Retinal pigment epithelial cell (primary cell): ENCODE measurements around the gene PIP4K2A.

Experiments
- DNase-seq: peaks from one replicate; pipeline ENCODE4 v3.0.0-alpha.2; 2010; ENCODE audit warnings: low read depth
- H3K4me3 ChIP-seq: 2 replicates; pipeline ENCODE4 v1.5.1; 2011; ENCODE audit warnings: mild to moderate bottlenecking, low read length, control low read depth, moderate library complexity
- CTCF ChIP-seq: conservative IDR thresholded peaks from 2 replicates; pipeline ENCODE4 v1.5.1; 2011; ENCODE audit warnings: low read depth, low read length, control low read depth, inconsistent platforms

Gene PIP4K2A

GRCh38 chr10:22659866-22660265 is 54.5 kb downstream of the PIP4K2A start:
- no peak for DNase-seq
- TF ChIP-seq CTCF = no peak
- no peak overlapping the region for H3K4me3 ChIP-seq

GRCh38 chr10:22658745-22659410 is 55.5 kb downstream of the PIP4K2A start:
- no peak overlapping the region for H3K4me3 ChIP-seq
- DNase-seq = no peak
- no peak for TF ChIP-seq CTCF

- no peak for DNase-seq
- no peak for TF ChIP-seq CTCF
- no peak overlapping the region for H3K4me3 ChIP-seq
Measured at GRCh38 chr10:22657566-22658225, 56.7 kb downstream of the PIP4K2A start.

- H3K4me3 ChIP-seq = no peak overlapping the region
- TF ChIP-seq CTCF = no peak
- no peak for DNase-seq
Measured at GRCh38 chr10:22657024-22657423, 57.4 kb downstream of the PIP4K2A start.

GRCh38 chr10:22656036-22656435 is 58.3 kb downstream of the PIP4K2A start:
- DNase-seq = no peak
- H3K4me3 ChIP-seq = no peak overlapping the region
- TF ChIP-seq CTCF = no peak

- no peak for DNase-seq
- H3K4me3 ChIP-seq = no peak overlapping the region
- no peak for TF ChIP-seq CTCF
Measured at GRCh38 chr10:22655312-22655981, 58.9 kb downstream of the PIP4K2A start.
